Activated T-cell treated with anti-CD3 and anti-CD28 coated beads, Interleukin-2, amount 50 U/mL, for 72 hours (primary cell): ENCODE data around the gene MICA. TPM values are rescaled to one million over a fixed set of nuclear protein-coding genes. Genes with fewer than 3 reads are reported as not detected.
"Not testable (repeated sequence)": the region's sequence is repeated elsewhere in the genome, so short reads cannot be mapped to it uniquely, and the experiment has no call there.

Experiments used
- ATAC-seq, 2 donors: fragments of 150-1000 bp; cut with Tn5 transposase; replicated peaks in 1 of 2; 2 replicates each; pipeline ENCODE4 v1.10.0; 2021; ENCODE audit warnings: moderate library complexity in 2 of 2, mild to moderate bottlenecking in 1 of 2
- DNase-seq, 2 donors: peaks; one replicate each; pipeline ENCODE4 v3.0.0; 2021 to 2022; ENCODE audit warnings: mixed read lengths in 1 of 2
- H3K27ac Mint-ChIP-seq: one replicate; pipeline ENCODE4 v1.8.0; 2022; ENCODE audit warnings: mild to moderate bottlenecking, moderate library complexity, mixed read lengths
- H3K27me3 Mint-ChIP-seq: one replicate; pipeline ENCODE4 v1.8.0; 2022; ENCODE audit warnings: low read depth, mixed read lengths
- H3K36me3 Mint-ChIP-seq, 2 donors: one replicate each; pipeline ENCODE4 v1.8.0; 2022; ENCODE audit warnings: mixed read lengths in 2 of 2, mild to moderate bottlenecking in 1 of 2; ENCODE audit not compliant: insufficient read depth in 2 of 2
- H3K4me1 Mint-ChIP-seq: one replicate; pipeline ENCODE4 v1.8.0; 2022; ENCODE audit warnings: low read depth, mixed read lengths
- H3K4me3 Mint-ChIP-seq, 2 donors: one replicate each; pipeline ENCODE4 v1.8.0; 2022; ENCODE audit warnings: mild to moderate bottlenecking in 2 of 2, mixed read lengths in 2 of 2, moderate library complexity in 2 of 2
- H3K9me3 Mint-ChIP-seq, 2 donors: one replicate each; pipeline ENCODE4 v1.8.0; 2022; ENCODE audit warnings: mixed read lengths in 2 of 2
- total RNA-seq, 2 donors: library from RNA; stranded (reverse); gene quantifications; one replicate each; pipeline ENCODE4 v1.2.3, GENCODE V29; 2022

The MICA gene
- total RNA-seq, 2 donors from 2014 or later = 4.6 to 9.5 TPM

GRCh38 chr6:31426395-31427354, 23.3 kb downstream of the MICA start:
- ATAC-seq = no peak
- Mint-ChIP-seq H3K4me1 (no peaks in the 10 kb centered on the region), H3K27ac (no peak overlapping the region)

GRCh38 chr6:31430449-31430848, 27.1 kb downstream of the MICA start:
- Mint-ChIP-seq H3K27me3 (peaks cover 11% of the 10 kb centered on the region), H3K27ac (no peak overlapping the region), H3K4me3 (no peak overlapping the region), H3K36me3 (peaks cover 0 to 1% of the 10 kb centered on the region in 2 donors), H3K9me3 (peaks cover 0 to 2% of the 10 kb centered on the region in 2 donors), H3K4me1 (no peaks in the 10 kb centered on the region)
- ATAC-seq = no peak
- DNase-seq = no peak

More at GRCh38 chr6:31426395-31427354, 23.3 kb downstream of the MICA start:
- H3K4me3 Mint-ChIP-seq = no peak overlapping the region
- H3K36me3 Mint-ChIP-seq = peaks cover 0 to 1% of the 10 kb centered on the region in 2 donors
- peaks cover 0 to 2% of the 10 kb centered on the region in 2 donors for H3K9me3 Mint-ChIP-seq
- no peak for DNase-seq
- H3K27me3 Mint-ChIP-seq = peaks cover 5% of the 10 kb centered on the region

GRCh38 chr6:31435051-31435450, 31.7 kb downstream of the MICA start:
- DNase-seq, H3K27ac Mint-ChIP-seq, H3K4me1 Mint-ChIP-seq, H3K4me3 Mint-ChIP-seq, ATAC-seq, H3K9me3 Mint-ChIP-seq: not testable (repeated sequence)
- Mint-ChIP-seq H3K27me3 (peaks cover 22% of the 10 kb centered on the region), H3K36me3 (peaks cover 4 to 10% of the 10 kb centered on the region in 2 donors)

- H3K9me3 Mint-ChIP-seq = peaks cover 6% of the 10 kb centered on the region in 2 donors
- H3K4me1 Mint-ChIP-seq = peaks cover 8% of the 10 kb centered on the region
- H3K36me3 Mint-ChIP-seq = peaks cover 4 to 10% of the 10 kb centered on the region in 2 donors
- H3K4me3 Mint-ChIP-seq = no peak overlapping the region
- H3K27ac Mint-ChIP-seq = no peak overlapping the region
- no peak for DNase-seq
- H3K27me3 Mint-ChIP-seq = peaks cover 39% of the 10 kb centered on the region
- ATAC-seq = no peak
These were observed 34.8 kb downstream of the MICA start for GRCh38 chr6:31438222-31438621.

- DNase-seq (no peak), ATAC-seq (no peak)
- no peak overlapping the region for H3K27ac Mint-ChIP-seq
- H3K27me3 Mint-ChIP-seq = peaks cover 38% of the 10 kb centered on the region
- peaks cover 4 to 10% of the 10 kb centered on the region in 2 donors for H3K36me3 Mint-ChIP-seq
- H3K9me3 Mint-ChIP-seq = peaks cover 6% of the 10 kb centered on the region in 2 donors
- no peak overlapping the region for H3K4me3 Mint-ChIP-seq
- peaks cover 8% of the 10 kb centered on the region for H3K4me1 Mint-ChIP-seq
These were observed 35.3 kb downstream of the MICA start for GRCh38 chr6:31438677-31439076.

GRCh38 chr6:31441365-31442267, 38.2 kb downstream of the MICA start:
- Mint-ChIP-seq H3K36me3 (peaks cover 4 to 10% of the 10 kb centered on the region in 2 donors), H3K9me3 (peaks cover 6% of the 10 kb centered on the region in 2 donors), H3K27ac (no peak overlapping the region), H3K4me3 (peak overlapping the region in 1 of 2 donors; percentile 38), H3K27me3 (peaks cover 54% of the 10 kb centered on the region), H3K4me1 (peaks cover 8% of the 10 kb centered on the region)
- ATAC-seq (peak; percentile 96 to 98), DNase-seq (peak; percentile 74 to 88)

GRCh38 chr6:31446481-31446880, 43.1 kb downstream of the MICA start:
- DNase-seq = no peak
- no peaks in the 10 kb centered on the region for H3K9me3 Mint-ChIP-seq
- peaks cover 6% of the 10 kb centered on the region for H3K4me1 Mint-ChIP-seq
- ATAC-seq = peak in 1 of 2 donors; percentile 54
- H3K36me3 Mint-ChIP-seq = no peaks in the 10 kb centered on the region
- H3K27ac Mint-ChIP-seq = no peak overlapping the region
- no peak overlapping the region for H3K4me3 Mint-ChIP-seq
- peaks cover 40% of the 10 kb centered on the region for H3K27me3 Mint-ChIP-seq

- H3K9me3 Mint-ChIP-seq, H3K4me3 Mint-ChIP-seq, H3K36me3 Mint-ChIP-seq, ATAC-seq, H3K4me1 Mint-ChIP-seq, DNase-seq, H3K27ac Mint-ChIP-seq: not testable (repeated sequence)
- H3K27me3 Mint-ChIP-seq = peaks cover 38% of the 10 kb centered on the region
These were observed 43.8 kb downstream of the MICA start for GRCh38 chr6:31446999-31447789.

- Mint-ChIP-seq H3K27ac (no peak overlapping the region), H3K27me3 (peaks cover 18% of the 10 kb centered on the region), H3K36me3 (peaks cover 4% of the 10 kb centered on the region in 2 donors), H3K4me1 (no peaks in the 10 kb centered on the region), H3K9me3 (peaks cover 4 to 5% of the 10 kb centered on the region in 2 donors), H3K4me3 (no peak overlapping the region)
- ATAC-seq (no peak), DNase-seq (no peak)
These were observed 47.4 kb downstream of the MICA start for GRCh38 chr6:31450751-31451150.

GRCh38 chr6:31452859-31453258, 49.5 kb downstream of the MICA start:
- no peak for ATAC-seq
- H3K36me3 Mint-ChIP-seq = peaks cover 4% of the 10 kb centered on the region in 2 donors
- H3K4me3 Mint-ChIP-seq = no peak overlapping the region
- no peaks in the 10 kb centered on the region for H3K4me1 Mint-ChIP-seq
- H3K9me3 Mint-ChIP-seq = peaks cover 4 to 5% of the 10 kb centered on the region in 2 donors
- H3K27me3 Mint-ChIP-seq = peaks cover 17% of the 10 kb centered on the region
- no peak overlapping the region for H3K27ac Mint-ChIP-seq
- no peak for DNase-seq

- Mint-ChIP-seq H3K4me3 (no peak overlapping the region), H3K36me3 (peaks cover 4% of the 10 kb centered on the region in 2 donors), H3K27ac (no peak overlapping the region), H3K27me3 (peaks cover 17% of the 10 kb centered on the region), H3K4me1 (no peaks in the 10 kb centered on the region), H3K9me3 (peaks cover 4 to 5% of the 10 kb centered on the region in 2 donors)
- ATAC-seq (no peak), DNase-seq (no peak)
These were observed 49.9 kb downstream of the MICA start for GRCh38 chr6:31453259-31453658.

GRCh38 chr6:31459864-31460263, 56.5 kb downstream of the MICA start:
- not testable (repeated sequence) for DNase-seq, H3K27me3 Mint-ChIP-seq, H3K4me3 Mint-ChIP-seq, ATAC-seq, H3K9me3 Mint-ChIP-seq, H3K27ac Mint-ChIP-seq
- peaks cover 27% of the 10 kb centered on the region for H3K4me1 Mint-ChIP-seq
- H3K36me3 Mint-ChIP-seq = peaks cover 8 to 15% of the 10 kb centered on the region in 2 donors
